Measurements from ENCODE around the gene PPP4R1. TPM values are rescaled to one million over a fixed set of nuclear protein-coding genes. Genes with fewer than 3 reads are reported as not detected.

The PPP4R1 gene
- total RNA-seq, 1 donor from 2014 or later, result 136 TPM

GRCh38 chr18:9570255-9570654, 44.1 kb downstream of the PPP4R1 start:
- DNase-seq, result no peak
- Mint-ChIP-seq H3K4me3 (ENCODE audit: unreplicated experiment) (no peak overlapping the region), H3K27me3 (ENCODE audit: unreplicated experiment) (no peaks in the 10 kb centered on the region), H3K9me3 (ENCODE audit: unreplicated experiment) (peaks cover 2% of the 10 kb centered on the region), H3K27ac (ENCODE audit: unreplicated experiment) (no peak overlapping the region), H3K4me1 (ENCODE audit: low read depth, unreplicated experiment) (peaks cover 1% of the 10 kb centered on the region), H3K36me3 (ENCODE audit: unreplicated experiment) (no peaks in the 10 kb centered on the region)
- TF ChIP-seq CTCF (IDR thresholded peaks at IDR 0.05; ENCODE audit: partially characterized antibody, unreplicated experiment), result no peak

- no peak for DNase-seq
- no peaks in the 10 kb centered on the region for H3K4me1 Mint-ChIP-seq (ENCODE audit: low read depth, unreplicated experiment)
- H3K36me3 Mint-ChIP-seq (ENCODE audit: unreplicated experiment), result no peaks in the 10 kb centered on the region
- no peak overlapping the region for H3K27ac Mint-ChIP-seq (ENCODE audit: unreplicated experiment)
- no peak for TF ChIP-seq CTCF (IDR thresholded peaks at IDR 0.05; ENCODE audit: partially characterized antibody, unreplicated experiment)
- no peaks in the 10 kb centered on the region for H3K27me3 Mint-ChIP-seq (ENCODE audit: unreplicated experiment)
- no peak overlapping the region for H3K4me3 Mint-ChIP-seq (ENCODE audit: unreplicated experiment)
- peaks cover 2% of the 10 kb centered on the region for H3K9me3 Mint-ChIP-seq (ENCODE audit: unreplicated experiment)
These were observed 45.2 kb downstream of the PPP4R1 start for GRCh38 chr18:9569178-9569577.

GRCh38 chr18:9568186-9568585, 46.2 kb downstream of the PPP4R1 start:
- no peak for DNase-seq
- no peak overlapping the region for H3K27ac Mint-ChIP-seq (ENCODE audit: unreplicated experiment)
- no peak overlapping the region for H3K4me3 Mint-ChIP-seq (ENCODE audit: unreplicated experiment)
- H3K4me1 Mint-ChIP-seq (ENCODE audit: low read depth, unreplicated experiment), result no peaks in the 10 kb centered on the region
- H3K9me3 Mint-ChIP-seq (ENCODE audit: unreplicated experiment), result peaks cover 2% of the 10 kb centered on the region
- H3K36me3 Mint-ChIP-seq (ENCODE audit: unreplicated experiment), result no peaks in the 10 kb centered on the region
- no peaks in the 10 kb centered on the region for H3K27me3 Mint-ChIP-seq (ENCODE audit: unreplicated experiment)
- no peak for TF ChIP-seq CTCF (IDR thresholded peaks at IDR 0.05; ENCODE audit: partially characterized antibody, unreplicated experiment)

- H3K36me3 Mint-ChIP-seq (ENCODE audit: unreplicated experiment), result peaks cover 4% of the 10 kb centered on the region
- no peak for TF ChIP-seq CTCF (IDR thresholded peaks at IDR 0.05; ENCODE audit: partially characterized antibody, unreplicated experiment)
- no peak for DNase-seq
These were observed 49.0 kb downstream of the PPP4R1 start for GRCh38 chr18:9565407-9565806.

GRCh38 chr18:9563331-9563730, 51.0 kb downstream of the PPP4R1 start:
- DNase-seq, result no peak
- Mint-ChIP-seq H3K36me3 (ENCODE audit: unreplicated experiment) (peaks cover 4% of the 10 kb centered on the region), H3K27ac (ENCODE audit: unreplicated experiment) (no peak overlapping the region), H3K9me3 (ENCODE audit: unreplicated experiment) (peaks cover 2% of the 10 kb centered on the region), H3K4me3 (ENCODE audit: unreplicated experiment) (no peak overlapping the region), H3K4me1 (ENCODE audit: low read depth, unreplicated experiment) (no peaks in the 10 kb centered on the region), H3K27me3 (ENCODE audit: unreplicated experiment) (peaks cover 4% of the 10 kb centered on the region)
- no peak for TF ChIP-seq CTCF (IDR thresholded peaks at IDR 0.05; ENCODE audit: partially characterized antibody, unreplicated experiment)

More at GRCh38 chr18:9565407-9565806, 49.0 kb downstream of the PPP4R1 start:
- Mint-ChIP-seq H3K27ac (ENCODE audit: unreplicated experiment) (no peak overlapping the region), H3K9me3 (ENCODE audit: unreplicated experiment) (peaks cover 2% of the 10 kb centered on the region), H3K27me3 (ENCODE audit: unreplicated experiment) (peaks cover 1% of the 10 kb centered on the region), H3K4me1 (ENCODE audit: low read depth, unreplicated experiment) (no peaks in the 10 kb centered on the region), H3K4me3 (ENCODE audit: unreplicated experiment) (no peak overlapping the region)

Data from glutamatergic neuron (in vitro differentiated cells).